Naive thymus-derived CD8-positive, alpha-beta T cell (primary cell): Measurements from ENCODE around the gene RPIA. TPM values are rescaled to one million over a fixed set of nuclear protein-coding genes. Genes with fewer than 3 reads are reported as not detected.
A peak's percentile ranks its signal among the peaks of the same experiment; 100 is the strongest.
"Not testable (repeated sequence)": the region's sequence is repeated elsewhere in the genome, so short reads cannot be mapped to it uniquely, and the experiment has no call there.

Experiments used
- ATAC-seq, 2 donors: fragments of 150-1000 bp; cut with Tn5 transposase in 1 of 2; sonication (Bioruptor Pico), chemical (Tn5 transposase) in 1 of 2; 1 replicate in 1 of 2; 2 replicates in 1 of 2; pipeline ENCODE4 v1.10.0; 2021; ENCODE audit warnings: mild to moderate bottlenecking in 2 of 2, moderate library complexity in 2 of 2
- POLR2A ChIA-PET: fragments of 350-600 bp; sonication (Branson Sonifier 250); formaldehyde crosslinking; loops from one replicate; lab custom pipeline; 2021; ENCODE audit warnings: antibody characterized with exemption; lab: Charles Lee
- DNase-seq, 10 donors: peaks; one replicate each; pipeline versions ENCODE4 v3.0.0 to v3.0.0-alpha.2; 2020 to 2022
- H3K27ac Mint-ChIP-seq, 10 donors: one replicate each; pipeline ENCODE4 v1.8.0; 2020 to 2022; ENCODE audit warnings: mild to moderate bottlenecking in 10 of 10, mixed read lengths in 10 of 10, moderate library complexity in 4 of 10, inconsistent platforms in 1 of 10
- H3K27me3 Mint-ChIP-seq, 5 donors: one replicate each; pipeline ENCODE4 v1.8.0; 2021 to 2022; ENCODE audit warnings: mixed read lengths in 5 of 5
- H3K36me3 Mint-ChIP-seq, 3 donors: one replicate each; pipeline ENCODE4 v1.8.0; 2020 to 2022; ENCODE audit warnings: mixed read lengths in 3 of 3, mild to moderate bottlenecking in 2 of 3, inconsistent platforms in 1 of 3
- H3K4me1 Mint-ChIP-seq, 4 donors: one replicate each; pipeline ENCODE4 v1.8.0; 2021 to 2022; ENCODE audit warnings: mixed read lengths in 4 of 4
- H3K4me3 Mint-ChIP-seq, 10 donors: one replicate each; pipeline ENCODE4 v1.8.0; 2020 to 2022; ENCODE audit warnings: mild to moderate bottlenecking in 10 of 10, mixed read lengths in 10 of 10, moderate library complexity in 6 of 10, inconsistent platforms in 1 of 10
- H3K9me3 Mint-ChIP-seq, 9 donors: one replicate each; pipeline ENCODE4 v1.8.0; 2020 to 2022; ENCODE audit warnings: mixed read lengths in 9 of 9, mild to moderate bottlenecking in 3 of 9, inconsistent platforms in 1 of 9, moderate library complexity in 1 of 9
- polyA plus RNA-seq, 3 donors: library from polyadenylated mRNA; unstranded; fragments of 300-500 nt; fragmentation: Illumina TruSeq; gene quantifications; one replicate each; pipeline ENCODE4 v1.2.3, GENCODE V29; 2021
- total RNA-seq, 8 experiments: library from RNA in 2 of 8; stranded (reverse) in 2 of 8; gene quantifications; one replicate each; pipeline ENCODE4 v1.2.3 and lab custom pipeline; 2021 to 2026

The RPIA gene
- total and polyA plus RNA-seq, 5 experiments from 2014 or later = 31.6 to 72.8 (median 59.7) TPM

DNA sequence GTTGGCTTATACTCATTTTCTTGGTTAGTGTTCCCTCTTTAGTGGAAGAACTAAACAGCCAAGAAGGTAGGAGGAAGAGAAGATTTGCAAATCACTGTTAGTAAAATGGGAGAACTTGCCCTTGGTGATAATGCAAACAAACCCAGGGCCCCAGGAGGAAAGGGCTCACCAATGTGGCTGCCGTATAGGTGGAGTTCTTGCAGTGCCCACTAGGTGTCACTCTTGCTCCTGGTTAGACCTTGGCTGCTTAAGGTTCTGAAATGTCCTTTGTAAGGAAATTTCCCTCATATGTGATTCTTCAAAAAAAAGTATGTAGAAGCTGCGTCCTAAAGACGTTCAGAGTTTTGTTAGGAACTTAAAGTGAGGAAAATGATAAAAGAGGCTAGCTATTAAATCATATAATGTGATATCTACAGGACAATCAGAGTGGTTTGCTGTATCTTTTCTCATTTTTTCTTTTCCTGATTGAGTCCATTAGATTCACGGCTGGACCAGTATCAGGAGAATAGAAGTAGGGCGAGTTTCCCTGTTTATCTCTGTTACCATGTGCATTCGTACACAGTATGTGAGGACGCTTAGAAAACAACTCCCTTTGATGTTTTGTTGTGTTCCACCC is 48.6 kb downstream of the RPIA start:
- peak overlapping the region in 7 of 10 donors; percentile 12 to 77 (median 37) for H3K27ac Mint-ChIP-seq
- DNase-seq (peak; percentile 39 to 79 (median 70)), ATAC-seq (peak; percentile 82 to 87)
- POLR2A ChIA-PET = interaction anchor here (1.4 kb wide), 1 partner anchor 14 kb away, joined by 3 read pairs; no protein-coding TSS in a partner anchor
- no peaks in the 10 kb centered on the region for H3K27me3 Mint-ChIP-seq
- peaks cover 6 to 17% (median 7%) of the 10 kb centered on the region in 4 donors for H3K4me1 Mint-ChIP-seq
- H3K4me3 Mint-ChIP-seq = no peak overlapping the region
- H3K36me3 Mint-ChIP-seq = peaks cover 29 to 89% (median 42%) of the 10 kb centered on the region in 3 donors
- peaks cover 0 to 19% (median 15%) of the 10 kb centered on the region in 9 donors for H3K9me3 Mint-ChIP-seq

DNA sequence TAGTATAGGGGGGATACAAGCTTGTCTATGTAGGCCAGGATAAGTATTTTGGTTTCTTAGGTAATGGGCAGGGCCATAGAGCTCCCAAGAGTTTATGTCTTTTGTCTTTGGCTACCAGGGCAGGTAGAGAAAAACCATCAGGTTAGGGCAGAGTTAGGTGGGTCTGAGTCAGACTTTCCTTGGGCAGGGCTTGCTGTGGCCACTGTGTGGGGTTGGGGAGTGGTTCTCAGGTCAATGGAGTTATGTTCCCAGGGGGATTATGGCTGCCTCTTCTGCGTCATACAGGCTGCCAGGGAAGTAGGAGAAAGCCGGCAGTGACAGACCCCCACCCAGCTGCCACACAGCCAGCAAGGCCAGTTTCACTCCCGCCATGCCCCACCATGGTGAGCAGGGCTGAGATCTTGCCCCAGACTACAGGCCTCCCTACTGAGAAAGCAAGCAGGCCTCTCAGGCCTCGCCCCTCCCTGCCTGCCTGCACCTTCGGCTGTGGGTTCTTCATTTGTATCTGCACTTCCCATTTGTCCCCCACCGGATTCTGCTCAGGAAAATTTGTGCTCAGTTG is 55.5 kb downstream of the RPIA start:
- H3K36me3 Mint-ChIP-seq = peaks cover 52 to 98% (median 78%) of the 10 kb centered on the region in 3 donors
- H3K9me3 Mint-ChIP-seq = peaks cover 0 to 34% (median 22%) of the 10 kb centered on the region in 9 donors
- no peak overlapping the region for H3K4me3 Mint-ChIP-seq
- ATAC-seq (no peak), DNase-seq (no peak)
- H3K27me3 Mint-ChIP-seq = no peaks in the 10 kb centered on the region
- POLR2A ChIA-PET = no interaction called here
- H3K4me1 Mint-ChIP-seq = peaks cover 18 to 54% (median 28%) of the 10 kb centered on the region in 4 donors
- peak overlapping the region in 5 of 10 donors; percentile 21 to 82 (median 76) for H3K27ac Mint-ChIP-seq

DNA sequence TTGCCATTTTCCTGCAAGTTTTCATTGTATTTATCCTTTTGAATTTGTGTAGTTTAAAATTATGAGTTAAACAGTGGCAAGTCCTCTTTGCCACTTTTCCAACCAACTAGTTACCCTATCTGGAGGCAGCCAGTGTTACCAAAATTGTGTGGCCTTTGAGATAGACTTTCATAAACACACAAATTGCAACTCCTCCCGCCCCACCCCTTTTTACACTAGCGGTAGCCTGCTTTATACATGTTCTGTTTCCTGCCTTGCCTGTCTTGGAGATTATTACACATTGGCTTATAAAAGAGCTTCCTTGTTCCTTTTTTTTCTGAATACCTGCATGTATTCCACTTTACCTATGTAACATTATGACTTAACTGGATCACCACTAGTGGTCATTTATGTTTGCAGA is 56.5 kb downstream of the RPIA start:
- Mint-ChIP-seq H3K36me3 (peaks cover 43 to 97% (median 77%) of the 10 kb centered on the region in 3 donors), H3K4me3 (peak overlapping the region in 3 of 10 donors; percentile 16 to 38 (median 34)), H3K27me3 (no peaks in the 10 kb centered on the region), H3K4me1 (peaks cover 17 to 61% (median 33%) of the 10 kb centered on the region in 4 donors), H3K9me3 (peaks cover 0 to 34% (median 22%) of the 10 kb centered on the region in 9 donors), H3K27ac (peak overlapping the region in 9 of 10 donors; percentile 26 to 88 (median 72))
- no peak for ATAC-seq
- POLR2A ChIA-PET = no interaction called here
- DNase-seq = no peak

DNA sequence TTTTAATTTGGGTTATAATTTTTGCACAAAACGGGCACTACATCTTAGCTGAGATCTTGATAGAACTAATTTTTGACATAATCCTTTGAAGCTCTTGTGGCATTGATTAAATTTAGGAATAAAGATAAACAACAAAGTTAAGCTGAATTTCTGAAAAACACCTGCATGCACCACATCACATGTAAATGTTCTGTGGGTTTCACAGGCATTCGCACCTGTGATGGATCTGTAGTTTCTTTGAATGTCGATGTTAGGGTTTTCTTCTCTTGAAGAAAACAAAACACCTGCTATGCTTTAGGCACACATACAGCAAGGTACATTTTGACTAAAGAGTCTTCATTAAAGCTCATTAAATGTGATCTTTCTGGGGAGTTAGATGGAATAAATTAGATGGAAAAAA is 60.3 kb downstream of the RPIA start:
- Mint-ChIP-seq H3K36me3 (peaks cover 10 to 77% (median 46%) of the 10 kb centered on the region in 3 donors), H3K27me3 (no peaks in the 10 kb centered on the region), H3K4me1 (peaks cover 23 to 88% (median 57%) of the 10 kb centered on the region in 4 donors), H3K27ac (peak overlapping the region; percentile 71 to 96 (median 94)), H3K4me3 (peak overlapping the region in 6 of 10 donors; percentile 0 to 36 (median 8)), H3K9me3 (peaks cover 0 to 6% (median 0%) of the 10 kb centered on the region in 9 donors)
- POLR2A ChIA-PET = interaction anchor here (1.3 kb wide), 1 partner anchor 13 kb away, joined by 5 read pairs; no protein-coding TSS in a partner anchor
- ATAC-seq (peak; percentile 27 to 46), DNase-seq (peak in 3 of 10 donors; percentile 32 to 58 (median 53))

DNA sequence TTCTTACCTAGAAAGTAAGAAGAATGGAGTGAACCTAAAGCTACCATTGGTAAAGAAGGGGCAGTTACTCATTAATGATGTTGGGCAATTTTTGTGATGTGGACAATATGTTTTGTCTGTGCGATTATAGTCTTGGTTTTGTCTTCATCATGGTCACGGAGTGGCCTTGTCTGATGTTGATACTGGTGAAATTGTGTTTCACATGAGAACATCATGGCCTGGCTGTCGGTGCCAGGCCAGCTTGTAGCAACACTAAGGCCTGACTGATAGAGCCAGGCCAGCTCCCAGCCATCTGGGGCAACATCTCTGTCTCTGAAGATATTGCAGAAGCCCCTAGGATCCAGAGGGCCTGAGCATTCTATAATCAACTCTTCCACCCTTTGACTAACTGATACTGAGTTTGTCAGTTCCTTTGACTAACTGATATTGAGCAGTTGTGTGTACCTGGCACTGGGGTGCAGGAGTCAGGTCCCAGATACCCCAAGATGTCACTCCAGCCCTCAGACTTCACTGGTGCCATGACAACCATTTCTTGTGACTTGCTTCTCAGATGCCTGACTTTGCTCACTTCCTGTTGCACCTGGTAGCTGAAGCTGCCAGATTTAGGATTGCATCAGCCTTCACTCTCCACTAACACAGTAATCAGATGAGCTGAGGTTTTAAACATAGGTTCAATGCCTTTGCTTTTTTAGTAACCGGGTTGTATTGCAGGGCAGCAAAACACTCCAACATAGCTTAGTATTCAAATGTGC is 62.5 kb downstream of the RPIA start:
- H3K4me1 Mint-ChIP-seq = peaks cover 16 to 73% (median 41%) of the 10 kb centered on the region in 4 donors
- H3K27ac Mint-ChIP-seq = peak overlapping the region; percentile 71 to 96 (median 94)
- DNase-seq (peak in 6 of 10 donors; percentile 28 to 69 (median 60)), ATAC-seq (peak; percentile 84 to 86)
- no peaks in the 10 kb centered on the region for H3K27me3 Mint-ChIP-seq
- peaks cover 0 to 14% (median 6%) of the 10 kb centered on the region in 9 donors for H3K9me3 Mint-ChIP-seq
- H3K4me3 Mint-ChIP-seq = peak overlapping the region in 6 of 10 donors; percentile 4 to 33 (median 11)
- POLR2A ChIA-PET = interaction anchor here (1.1 to 1.5 kb wide), 3 partner anchors 11 to 128 kb away, joined by 3 to 5 read pairs (median 4); no protein-coding TSS in a partner anchor
- H3K36me3 Mint-ChIP-seq = peaks cover 6 to 58% (median 44%) of the 10 kb centered on the region in 3 donors

DNA sequence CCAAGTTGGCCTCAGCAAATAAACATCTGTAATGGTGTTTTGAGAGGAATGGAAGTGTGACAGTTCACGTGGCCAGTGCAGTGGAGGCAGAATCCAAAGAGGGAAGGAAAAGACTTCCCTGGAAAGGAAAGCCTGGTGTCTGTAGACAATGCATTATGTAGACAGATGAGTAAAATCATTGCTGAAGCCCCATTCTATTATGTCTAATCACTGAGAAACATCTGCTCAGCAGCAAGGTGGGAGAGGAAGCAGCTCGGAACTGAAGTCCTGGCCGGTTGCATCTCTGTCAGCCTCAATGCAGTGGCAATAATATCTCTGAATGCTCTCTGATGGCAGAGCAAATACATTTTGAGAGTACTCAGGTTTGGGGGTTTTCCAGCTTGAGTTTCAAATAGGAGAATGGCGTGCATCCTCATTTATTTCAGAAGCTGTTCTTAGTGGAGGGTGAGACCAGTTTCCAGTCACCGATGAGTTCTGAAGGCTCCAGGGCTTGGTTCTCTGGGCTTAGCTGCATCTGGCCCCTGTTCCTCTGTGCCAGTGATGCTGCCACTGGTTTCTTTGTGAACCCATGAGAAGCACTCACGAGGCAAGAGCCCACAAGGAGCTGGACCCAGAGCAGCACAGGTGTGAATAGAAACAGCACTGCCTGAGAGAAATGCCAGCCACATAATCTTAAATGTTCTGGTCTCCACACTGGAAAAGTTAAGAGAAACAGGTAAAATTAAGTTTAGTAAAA is 63.3 kb downstream of the RPIA start:
- H3K36me3 Mint-ChIP-seq = peaks cover 8 to 51% (median 43%) of the 10 kb centered on the region in 3 donors
- peaks cover 0 to 18% (median 8%) of the 10 kb centered on the region in 9 donors for H3K9me3 Mint-ChIP-seq
- POLR2A ChIA-PET = interaction anchor here (1.1 to 1.5 kb wide), 3 partner anchors 11 to 128 kb away, joined by 3 to 5 read pairs (median 4); no protein-coding TSS in a partner anchor
- ATAC-seq (peak in 1 of 2 donors; percentile 20), DNase-seq (no peak)
- H3K27ac Mint-ChIP-seq = peak overlapping the region; percentile 71 to 96 (median 94)
- no peaks in the 10 kb centered on the region for H3K27me3 Mint-ChIP-seq
- H3K4me1 Mint-ChIP-seq = peaks cover 16 to 67% (median 41%) of the 10 kb centered on the region in 4 donors
- H3K4me3 Mint-ChIP-seq = peak overlapping the region in 6 of 10 donors; percentile 4 to 33 (median 11)

GRCh38 chr2:88755836-88756235 is 64.4 kb downstream of the RPIA start:
- Mint-ChIP-seq H3K9me3 (peaks cover 0 to 28% (median 11%) of the 10 kb centered on the region in 9 donors), H3K27ac (peak overlapping the region; percentile 45 to 92 (median 86))
- no peak for DNase-seq

GRCh38 chr2:88757025-88757424 is 65.6 kb downstream of the RPIA start:
- H3K36me3 Mint-ChIP-seq = peaks cover 15 to 44% (median 30%) of the 10 kb centered on the region in 3 donors
- peaks cover 0 to 33% (median 11%) of the 10 kb centered on the region in 9 donors for H3K9me3 Mint-ChIP-seq
- peaks cover 11 to 52% (median 31%) of the 10 kb centered on the region in 4 donors for H3K4me1 Mint-ChIP-seq
- POLR2A ChIA-PET = interaction anchor here (0.7 kb wide), 1 partner anchor 14 kb away, joined by 3 read pairs; no protein-coding TSS in a partner anchor
- H3K27ac Mint-ChIP-seq = peak overlapping the region in 5 of 10 donors; percentile 33 to 85 (median 71)
- ATAC-seq (no peak), DNase-seq (no peak)
- H3K27me3 Mint-ChIP-seq = no peaks in the 10 kb centered on the region
- H3K4me3 Mint-ChIP-seq = no peak overlapping the region

More at GRCh38 chr2:88755836-88756235, 64.4 kb downstream of the RPIA start:
- H3K4me1 Mint-ChIP-seq = peaks cover 14 to 64% (median 40%) of the 10 kb centered on the region in 4 donors
- H3K4me3 Mint-ChIP-seq = no peak overlapping the region
- ATAC-seq = no peak
- no peaks in the 10 kb centered on the region for H3K27me3 Mint-ChIP-seq
- POLR2A ChIA-PET = no interaction called here
- H3K36me3 Mint-ChIP-seq = peaks cover 15 to 48% (median 42%) of the 10 kb centered on the region in 3 donors

- ATAC-seq, H3K27ac Mint-ChIP-seq, H3K4me3 Mint-ChIP-seq, POLR2A ChIA-PET, DNase-seq, H3K27me3 Mint-ChIP-seq: not testable (repeated sequence)
- Mint-ChIP-seq H3K4me1 (peaks cover 7 to 35% (median 19%) of the 10 kb centered on the region in 4 donors), H3K36me3 (peaks cover 15 to 35% (median 19%) of the 10 kb centered on the region in 3 donors), H3K9me3 (peaks cover 0 to 33% (median 11%) of the 10 kb centered on the region in 9 donors)
These were observed 67.2 kb downstream of the RPIA start for GRCh38 chr2:88758702-88759101.

DNA sequence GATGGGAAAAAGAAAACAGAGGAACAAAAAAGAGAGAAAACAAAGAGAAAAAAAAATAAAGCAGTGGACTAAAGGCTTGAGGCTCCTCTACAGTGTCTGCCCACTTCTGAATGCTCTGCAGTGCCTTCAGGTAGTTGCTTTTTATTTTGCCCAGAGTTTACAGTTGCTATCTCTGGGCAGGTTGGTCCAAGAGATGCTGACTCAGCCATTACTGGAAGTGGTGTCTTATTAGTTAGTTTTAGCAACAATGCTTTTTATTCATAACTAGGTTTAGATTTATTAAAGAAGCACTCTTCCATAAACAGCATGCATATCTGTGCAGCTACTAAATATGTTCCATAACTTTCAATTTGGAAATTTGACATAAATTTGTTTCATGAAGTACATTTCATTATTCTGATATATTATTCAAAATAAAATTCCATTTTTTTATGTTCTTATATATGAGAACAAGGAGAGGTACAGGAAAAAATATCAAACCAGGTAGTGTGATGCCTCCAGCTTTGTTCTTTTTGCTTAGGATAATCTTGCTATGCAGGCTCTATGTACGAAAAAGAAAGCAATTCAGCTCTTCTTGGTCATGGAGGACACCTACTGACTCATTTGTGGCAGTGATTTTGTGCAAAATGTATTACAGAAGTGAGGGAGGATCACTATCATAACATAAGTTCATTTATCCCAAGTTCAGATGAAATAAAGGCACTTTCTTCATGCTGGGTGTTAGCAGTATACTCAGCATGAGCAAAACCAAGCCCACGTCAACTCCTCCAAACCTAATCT is 69.5 kb downstream of the RPIA start:
- peaks cover 7 to 29% (median 15%) of the 10 kb centered on the region in 3 donors for H3K36me3 Mint-ChIP-seq
- ATAC-seq (no peak), DNase-seq (no peak)
- POLR2A ChIA-PET = no interaction called here
- H3K4me1 Mint-ChIP-seq = peaks cover 1 to 22% (median 8%) of the 10 kb centered on the region in 4 donors
- peaks cover 0 to 15% (median 8%) of the 10 kb centered on the region in 5 donors for H3K27me3 Mint-ChIP-seq
- H3K4me3 Mint-ChIP-seq = no peak overlapping the region
- H3K9me3 Mint-ChIP-seq = peaks cover 0 to 33% (median 11%) of the 10 kb centered on the region in 9 donors
- peak overlapping the region in 1 of 10 donors; percentile 34 for H3K27ac Mint-ChIP-seq
